Measurements from ENCODE around the gene CXorf38.
"Not testable (repeated sequence)": the region's sequence is repeated elsewhere in the genome, so short reads cannot be mapped to it uniquely, and the experiment has no call there.

CXorf38 gene

GRCh38 chrX:40582811-40583210 is 64.5 kb downstream of the CXorf38 start:
- Histone ChIP-seq H3K4me3 (replicated peaks; ENCODE audit: insufficient read depth, low read length) (no peak overlapping the region), H3K27me3 (ENCODE audit: insufficient read depth, poor library complexity, severe bottlenecking) (no peaks in the 10 kb centered on the region), H3K27ac (replicated peaks) (no peak overlapping the region; the same call in 1 of the 2 replicates)
- TF ChIP-seq GABPA (IDR thresholded peaks at IDR 0.05; ENCODE audit: low read depth) (no peak), CTCF (IDR thresholded peaks at IDR 0.05; ENCODE audit: insufficient read depth, low read length) (no peak), POLR2AphosphoS5 (IDR thresholded peaks at IDR 0.05; ENCODE audit: low read depth) (no peak), SPI1 (IDR thresholded peaks at IDR 0.05; ENCODE audit: borderline replicate concordance, low read depth) (no peak)
- no peak for DNase-seq (ENCODE audit: low read depth in 1 of 2, low spot score in 1 of 2)

GRCh38 chrX:40582178-40582577 is 65.2 kb downstream of the CXorf38 start:
- not testable (repeated sequence) for H3K27ac ChIP-seq (replicated peaks); DNase-seq (ENCODE audit: low read depth in 1 of 2, low spot score in 1 of 2); H3K4me3 ChIP-seq (replicated peaks; ENCODE audit: insufficient read depth, low read length); H3K27me3 ChIP-seq (ENCODE audit: insufficient read depth, poor library complexity, severe bottlenecking)

- TF ChIP-seq POLR2AphosphoS5 (IDR thresholded peaks at IDR 0.05; ENCODE audit: low read depth) (no peak), CTCF (IDR thresholded peaks at IDR 0.05; ENCODE audit: insufficient read depth, low read length) (no peak), REST (IDR thresholded peaks at IDR 0.05; ENCODE audit: insufficient replicate concordance, low read depth) (no peak), GABPA (IDR thresholded peaks at IDR 0.05; ENCODE audit: low read depth) (no peak), SPI1 (IDR thresholded peaks at IDR 0.05; ENCODE audit: borderline replicate concordance, low read depth) (no peak)
- peak overlapping the region; percentile 56 for H3K4me3 ChIP-seq (replicated peaks; ENCODE audit: insufficient read depth, low read length)
- peak overlapping the region; percentile 61 for H3K27ac ChIP-seq (replicated peaks)
- DNase-seq (ENCODE audit: low read depth in 1 of 2, low spot score in 1 of 2) = peak in 1 of 2 experiments; percentile 6
- H3K27me3 ChIP-seq (ENCODE audit: insufficient read depth, poor library complexity, severe bottlenecking) = no peaks in the 10 kb centered on the region
These were observed 65.9 kb downstream of the CXorf38 start for GRCh38 chrX:40581336-40581920.

- peak; percentile 83 to 94 for DNase-seq (ENCODE audit: low read depth in 1 of 2, low spot score in 1 of 2)
- Histone ChIP-seq H3K4me3 (replicated peaks; ENCODE audit: insufficient read depth, low read length) (peak within 1 kb of the TSS; percentile 56), H3K27me3 (ENCODE audit: insufficient read depth, poor library complexity, severe bottlenecking) (no peaks in the 10 kb centered on the region), H3K27ac (replicated peaks) (peak within 1 kb of the TSS; percentile 65)
- TF ChIP-seq SPI1 (IDR thresholded peaks at IDR 0.05; ENCODE audit: borderline replicate concordance, low read depth) = no peak
- no peak for TF ChIP-seq CTCF (IDR thresholded peaks at IDR 0.05; ENCODE audit: insufficient read depth, low read length)
- TF ChIP-seq POLR2AphosphoS5 (IDR thresholded peaks at IDR 0.05; ENCODE audit: low read depth) = peak; percentile 39; the same call in 1 of the 2 replicates
- peak; percentile 52 for TF ChIP-seq GABPA (IDR thresholded peaks at IDR 0.05; ENCODE audit: low read depth)
- no peak for TF ChIP-seq REST (IDR thresholded peaks at IDR 0.05; ENCODE audit: insufficient replicate concordance, low read depth)
These were observed 66.6 kb downstream of the CXorf38 start, which contains the start of gene ATP6AP2 for GRCh38 chrX:40580537-40581335. TSS of gene ATP6AP2 (plus strand) at chrX:40580970. CDS start at chrX:40581066, 96 bp downstream.

Data from HL-60 (cell line).